Hematopoietic multipotent progenitor cell treated with erythropoietin and hydrocortisone succinate and interleukin-3 and kit ligand, for 8 days (in vitro differentiated cells): ENCODE measurements around the gene SKIC3.

Source experiments
- DNase-seq: peaks from one replicate; pipeline ENCODE4 v3.0.0-alpha.2; 2015

Gene SKIC3

GRCh38 chr5:95530416-95530815 lies 24.4 kb downstream of the SKIC3 start:
- no peak for DNase-seq

GRCh38 chr5:95528565-95528964 lies 26.2 kb downstream of the SKIC3 start:
- no peak for DNase-seq

- DNase-seq, result no peak
Measured at GRCh38 chr5:95526871-95527270, 27.9 kb downstream of the SKIC3 start.

GRCh38 chr5:95524423-95524822 lies 30.4 kb downstream of the SKIC3 start:
- no peak for DNase-seq

GRCh38 chr5:95520206-95520605 lies 34.6 kb downstream of the SKIC3 start:
- DNase-seq, result no peak

- no peak for DNase-seq
Measured at GRCh38 chr5:95519681-95520080, 35.1 kb downstream of the SKIC3 start.

GRCh38 chr5:95519151-95519550 lies 35.6 kb downstream of the SKIC3 start:
- DNase-seq, result no peak

- no peak for DNase-seq
Measured at GRCh38 chr5:95518417-95518816, 36.4 kb downstream of the SKIC3 start.

GRCh38 chr5:95511606-95512005 lies 43.2 kb downstream of the SKIC3 start:
- DNase-seq, result no peak

- DNase-seq, result no peak
Measured at GRCh38 chr5:95508550-95508949, 46.2 kb downstream of the SKIC3 start.
